K562 (cell line): ENCODE results near the gene PDE3A.

Experiments used
- CEBPG ChIP-seq, 3 experiments: fragments of 200-800 bp in 1 of 3; sonication (Bioruptor generic) in 1 of 3; sonication (generic) in 1 of 3; formaldehyde crosslinking in 1 of 3; IDR thresholded peaks in 2 of 3; conservative IDR thresholded peaks in 1 of 3; 2 replicates each; pipeline versions ENCODE4 v1.6.1 to v1.8.0; 2016 to 2022; ENCODE audit warnings: missing compliant biosample characterization in 2 of 3, missing genetic modification characterization in 2 of 3, mild to moderate bottlenecking in 1 of 3, missing genetic modification reagents in 1 of 3
- KLF16 ChIP-seq: IDR thresholded peaks from 2 replicates; pipeline ENCODE4 v1.6.1; 2016; ENCODE audit warnings: antibody characterized with exemption
- MAZ ChIP-seq, 2 experiments: fragments of 450-650 bp in 1 of 2; sonication (generic) in 1 of 2; formaldehyde crosslinking; IDR thresholded peaks in 1 of 2; conservative IDR thresholded peaks in 1 of 2; 2 replicates each; pipeline versions ENCODE4 v1.4.0 to v1.5.0; 2020; ENCODE audit warnings: mild to moderate bottlenecking in 1 of 2, missing genetic modification reagents in 1 of 2
- NCOA1 ChIP-seq: fragments of 450-650 bp; IDR thresholded peaks from 2 replicates; pipeline ENCODE4 v1.6.1; 2016; ENCODE audit warnings: low read depth
- NFATC3 ChIP-seq: fragments of 450-650 bp; IDR thresholded peaks from 2 replicates; pipeline ENCODE4 v1.6.1; 2017; ENCODE audit warnings: mild to moderate bottlenecking
- PHF20 ChIP-seq: fragments of 450-650 bp; IDR thresholded peaks from 2 replicates; pipeline ENCODE4 v1.6.1; 2018; ENCODE audit not compliant: partially characterized antibody
- PYGO2 ChIP-seq: fragments of 450-650 bp; IDR thresholded peaks from 2 replicates; pipeline ENCODE4 v1.6.1; 2016; ENCODE audit warnings: mild to moderate bottlenecking, missing genetic modification characterization, moderate library complexity, missing compliant biosample characterization
- SMARCA5 ChIP-seq: fragments of 450-650 bp; IDR thresholded peaks from 2 replicates; pipeline ENCODE4 v1.6.1; 2016
- SMC3 ChIP-seq: conservative IDR thresholded peaks from 2 replicates; pipeline ENCODE4 v1.6.1; 2011; ENCODE audit warnings: low read depth, low read length, improper control_type of control experiment; ENCODE audit not compliant: insufficient read depth
- STAT5B ChIP-seq: fragments of 250-450 bp; sonication (Bioruptor Pico); IDR thresholded peaks from 2 replicates; pipeline ENCODE4 v1.8.0; 2021; ENCODE audit warnings: mild to moderate bottlenecking, inconsistent platforms
- TFAM ChIP-seq: fragments of 250-450 bp; sonication (Bioruptor Pico); conservative IDR thresholded peaks from 2 replicates; pipeline ENCODE4 v1.5.0; 2021; ENCODE audit warnings: mild to moderate bottlenecking, moderate library complexity
- TF ChIP-seq, protein P1 (sequence below): fragments of 450-650 bp; IDR thresholded peaks from 2 replicates; pipeline ENCODE4 v1.7.0; 2016; ENCODE audit warnings: borderline replicate concordance
- TF ChIP-seq, protein P2 (sequence below): fragments of 250-450 bp; sonication (Bioruptor Pico); IDR thresholded peaks from 2 replicates; pipeline ENCODE4 v1.5.1; 2021; ENCODE audit warnings: mild to moderate bottlenecking

DNA sequence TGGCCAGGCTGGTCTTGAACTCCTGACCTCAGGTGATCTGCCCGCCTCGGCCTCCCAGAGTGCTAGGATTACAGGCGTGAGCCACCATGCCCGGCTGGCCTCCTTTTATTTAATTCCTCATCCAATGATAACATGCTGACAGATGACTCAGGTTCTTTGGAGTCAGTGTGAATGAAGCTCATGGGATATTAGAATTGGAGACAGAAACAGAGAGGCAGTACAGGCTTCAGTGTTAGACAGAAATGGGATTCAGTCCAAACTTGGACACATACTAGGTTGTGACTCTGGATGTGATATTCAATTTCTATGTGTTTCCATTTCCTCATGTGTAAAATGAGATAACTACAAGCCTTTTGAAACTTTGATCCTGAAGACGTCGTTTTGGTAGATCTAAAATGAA is 47.3 kb downstream of the PDE3A start:
- no peak for TF ChIP-seq STAT5B (CRISPR knock-in tag)
- no peak for TF ChIP-seq CEBPG (CRISPR knock-in tag; IDR thresholded peaks at IDR 0.05)
- no peak for TF ChIP-seq CEBPG (tag; conservative IDR thresholded peaks at IDR 0.05 in 1 of 2, IDR thresholded peaks at IDR 0.05 in 1 of 2)
- TF ChIP-seq NCOA1: no peak
- no peak for TF ChIP-seq SMC3
- TF ChIP-seq, protein P1, sequence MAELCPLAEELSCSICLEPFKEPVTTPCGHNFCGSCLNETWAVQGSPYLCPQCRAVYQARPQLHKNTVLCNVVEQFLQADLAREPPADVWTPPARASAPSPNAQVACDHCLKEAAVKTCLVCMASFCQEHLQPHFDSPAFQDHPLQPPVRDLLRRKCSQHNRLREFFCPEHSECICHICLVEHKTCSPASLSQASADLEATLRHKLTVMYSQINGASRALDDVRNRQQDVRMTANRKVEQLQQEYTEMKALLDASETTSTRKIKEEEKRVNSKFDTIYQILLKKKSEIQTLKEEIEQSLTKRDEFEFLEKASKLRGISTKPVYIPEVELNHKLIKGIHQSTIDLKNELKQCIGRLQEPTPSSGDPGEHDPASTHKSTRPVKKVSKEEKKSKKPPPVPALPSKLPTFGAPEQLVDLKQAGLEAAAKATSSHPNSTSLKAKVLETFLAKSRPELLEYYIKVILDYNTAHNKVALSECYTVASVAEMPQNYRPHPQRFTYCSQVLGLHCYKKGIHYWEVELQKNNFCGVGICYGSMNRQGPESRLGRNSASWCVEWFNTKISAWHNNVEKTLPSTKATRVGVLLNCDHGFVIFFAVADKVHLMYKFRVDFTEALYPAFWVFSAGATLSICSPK: no peak
- TF ChIP-seq MAZ (CRISPR knock-in tag; conservative IDR thresholded peaks at IDR 0.05 in 1 of 2, IDR thresholded peaks at IDR 0.05 in 1 of 2): no peak
- TF ChIP-seq NFATC3: no peak
- no peak for TF ChIP-seq PYGO2 (tag)
- no peak for TF ChIP-seq PHF20
- TF ChIP-seq, protein P2, sequence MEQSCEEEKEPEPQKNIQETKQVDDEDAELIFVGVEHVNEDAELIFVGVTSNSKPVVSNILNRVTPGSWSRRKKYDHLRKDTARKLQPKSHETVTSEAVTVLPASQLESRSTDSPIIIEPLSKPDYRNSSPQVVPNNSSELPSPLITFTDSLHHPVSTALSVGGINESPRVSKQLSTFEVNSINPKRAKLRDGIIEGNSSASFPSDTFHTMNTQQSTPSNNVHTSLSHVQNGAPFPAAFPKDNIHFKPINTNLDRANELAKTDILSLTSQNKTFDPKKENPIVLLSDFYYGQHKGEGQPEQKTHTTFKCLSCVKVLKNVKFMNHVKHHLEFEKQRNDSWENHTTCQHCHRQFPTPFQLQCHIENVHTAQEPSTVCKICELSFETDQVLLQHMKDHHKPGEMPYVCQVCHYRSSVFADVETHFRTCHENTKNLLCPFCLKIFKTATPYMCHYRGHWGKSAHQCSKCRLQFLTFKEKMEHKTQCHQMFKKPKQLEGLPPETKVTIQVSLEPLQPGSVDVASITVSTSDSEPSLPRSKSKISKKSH (CRISPR knock-in tag): no peak
- no peak for TF ChIP-seq KLF16
- no peak for TF ChIP-seq TFAM (CRISPR knock-in tag)
- no peak for TF ChIP-seq SMARCA5
